ENCODE measurements around the gene ZSWIM1.
A peak's percentile ranks its signal among the peaks of the same experiment; 100 is the strongest.

The ZSWIM1 gene

DNA sequence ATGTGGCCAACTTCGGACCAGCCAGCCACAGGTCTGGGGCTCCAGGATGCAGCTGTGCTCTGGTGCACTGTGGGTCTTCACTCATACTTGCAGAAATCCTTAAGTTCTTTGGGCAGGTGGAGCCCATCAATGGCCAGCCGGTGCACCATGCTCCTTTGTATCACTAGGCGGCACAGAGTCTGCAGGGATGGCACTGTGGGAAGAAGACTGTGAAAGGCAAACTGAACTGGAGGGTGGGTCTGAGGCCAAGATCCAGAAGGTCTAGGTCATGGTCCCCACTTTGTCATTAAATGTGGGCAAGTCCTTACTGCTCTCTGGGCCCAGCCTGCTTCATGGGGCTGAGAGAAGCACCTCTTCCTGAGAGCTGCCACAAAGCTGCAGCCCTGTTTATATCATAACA is 7.7 kb downstream of the ZSWIM1 start:
- TF ChIP-seq MAX (IDR thresholded peaks at IDR 0.05) (no peak), USF1 (IDR thresholded peaks at IDR 0.05) (no peak), EGR1 (IDR thresholded peaks at IDR 0.05) (no peak), REST (IDR thresholded peaks at IDR 0.05; ENCODE audit: low read depth) (no peak), FOXM1 (IDR thresholded peaks at IDR 0.05; ENCODE audit: borderline replicate concordance, low read depth) (no peak), CEBPB (IDR thresholded peaks at IDR 0.05) (no peak), ZBTB7A (IDR thresholded peaks at IDR 0.05; ENCODE audit: low read depth) (no peak), TEAD4 (IDR thresholded peaks at IDR 0.05) (no peak)

DNA sequence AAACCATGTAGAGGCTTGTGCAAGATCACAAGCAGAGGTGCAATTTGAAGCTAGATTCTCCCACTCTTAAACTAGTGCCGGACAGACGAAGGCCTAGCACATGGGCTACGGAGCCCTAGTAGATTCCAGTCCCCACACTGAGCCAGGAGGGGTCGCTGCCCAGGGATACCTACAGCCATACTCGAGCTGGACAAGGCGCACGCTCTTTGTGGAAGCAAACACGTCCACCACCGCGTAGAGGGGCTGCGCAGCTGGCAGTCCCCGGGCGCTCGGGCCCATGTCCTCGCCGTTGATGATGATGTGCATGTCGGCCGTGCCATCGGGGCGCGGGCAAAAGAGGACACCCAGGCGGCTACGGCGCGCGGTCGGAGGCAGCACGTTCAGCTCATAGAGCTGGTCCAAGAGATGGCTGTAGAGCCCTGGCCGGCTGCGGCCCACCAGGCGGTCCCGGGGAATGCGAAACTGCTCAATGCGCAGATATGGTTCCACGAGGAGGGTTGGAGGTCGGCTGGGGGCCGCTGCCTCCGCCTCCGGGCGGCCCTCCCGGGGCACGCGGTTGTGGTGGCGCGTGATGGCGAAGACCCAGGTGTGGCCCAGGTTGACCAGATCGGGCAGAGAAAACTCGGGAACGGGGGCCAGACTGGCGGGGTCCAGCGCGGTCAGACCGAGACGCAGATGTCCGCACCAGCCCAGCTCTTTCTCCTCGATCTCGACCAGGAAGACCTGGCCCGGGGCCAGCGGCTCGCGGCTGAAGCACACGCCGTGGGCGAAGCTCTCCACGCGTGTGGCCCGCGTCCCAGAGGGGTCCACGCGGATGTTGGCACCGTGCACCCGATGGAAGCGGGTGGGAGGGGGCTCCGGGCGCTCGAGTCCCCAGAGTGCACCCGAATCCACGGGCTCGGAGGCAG is 9.3 kb downstream of the ZSWIM1 start:
- TF ChIP-seq USF1 (IDR thresholded peaks at IDR 0.05) (no peak), TAF1 (IDR thresholded peaks at IDR 0.05; ENCODE audit: low read depth) (no peak), NFIC (IDR thresholded peaks at IDR 0.05) (peak; percentile 47; the same call in 1 of the 2 replicates), MAX (IDR thresholded peaks at IDR 0.05) (no peak), TCF12 (IDR thresholded peaks at IDR 0.05; ENCODE audit: low read depth) (no peak)

DNA sequence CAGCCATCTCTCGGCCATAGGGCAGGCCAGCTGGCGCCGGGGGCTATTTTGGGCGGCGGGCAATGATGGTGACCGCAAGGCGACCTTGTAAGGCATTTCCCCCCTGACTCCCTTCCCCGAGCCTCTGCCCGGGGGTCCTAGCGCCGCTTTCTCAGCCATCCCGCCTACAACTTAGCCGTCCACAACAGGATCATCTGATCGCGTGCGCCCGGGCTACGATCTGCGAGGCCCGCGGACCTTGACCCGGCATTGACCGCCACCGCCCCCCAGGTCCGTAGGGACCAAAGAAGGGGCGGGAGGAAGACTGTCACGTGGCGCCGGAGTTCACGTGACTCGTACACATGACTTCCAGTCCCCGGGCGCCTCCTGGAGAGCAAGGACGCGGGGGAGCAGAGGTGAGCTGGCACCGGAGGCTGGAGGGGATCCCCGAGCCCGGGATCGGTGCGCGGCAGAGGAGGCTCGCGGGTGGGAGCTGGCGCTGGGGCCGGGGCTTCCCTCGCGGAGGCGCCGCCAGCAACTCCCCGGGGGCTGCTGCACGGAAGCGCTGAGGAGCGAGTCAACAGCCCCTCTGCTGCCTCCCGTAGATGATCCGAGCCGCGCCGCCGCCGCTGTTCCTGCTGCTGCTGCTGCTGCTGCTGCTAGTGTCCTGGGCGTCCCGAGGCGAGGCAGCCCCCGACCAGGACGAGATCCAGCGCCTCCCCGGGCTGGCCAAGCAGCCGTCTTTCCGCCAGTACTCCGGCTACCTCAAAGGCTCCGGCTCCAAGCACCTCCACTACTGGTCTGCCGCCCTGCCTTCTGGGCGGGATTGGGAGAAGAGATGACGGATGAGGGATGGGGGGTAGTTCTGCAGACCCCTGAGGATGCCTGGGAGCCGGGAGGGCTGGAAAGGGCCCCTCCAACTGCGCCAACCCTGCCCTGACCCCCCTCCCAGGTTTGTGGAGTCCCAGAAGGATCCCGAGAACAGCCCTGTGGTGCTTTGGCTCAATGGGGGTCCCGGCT is 10.3 kb downstream of the ZSWIM1 start, which contains the start of the genes CTSA and NEURL2:
Gene CTSA, plus strand, starts transcription at position 351 of the 999 bp plus-strand sequence. Its CDS starts 234 bp downstream, at position 585.
Gene NEURL2, minus strand, starts transcription at position 224 of the 999 bp plus-strand sequence. Its CDS starts 217 bp downstream, at position 7.
- TF ChIP-seq REST (IDR thresholded peaks at IDR 0.05; ENCODE audit: low read depth) (no peak), CREB1 (IDR thresholded peaks at IDR 0.05; ENCODE audit: low read depth) (no peak), USF1 (IDR thresholded peaks at IDR 0.05) (peak; percentile 100), TAF1 (IDR thresholded peaks at IDR 0.05; ENCODE audit: low read depth) (peak; percentile 92), EP300 (IDR thresholded peaks at IDR 0.05; ENCODE audit: borderline replicate concordance) (peak; percentile 61), TEAD4 (IDR thresholded peaks at IDR 0.05) (no peak), MAX (IDR thresholded peaks at IDR 0.05) (peak; percentile 88), NFIC (IDR thresholded peaks at IDR 0.05) (0 out of 2 replicates have a peak, but pooled peaks have one; percentile 20), TCF12 (IDR thresholded peaks at IDR 0.05; ENCODE audit: low read depth) (peak; percentile 61; the same call in 1 of the 2 replicates), YY1 (IDR thresholded peaks at IDR 0.05; ENCODE audit: low read depth) (peak; percentile 87), ZBTB7A (IDR thresholded peaks at IDR 0.05; ENCODE audit: low read depth) (peak; percentile 74; the same call in 1 of the 2 replicates), RAD21 (IDR thresholded peaks at IDR 0.05; ENCODE audit: low read depth) (peak; percentile 11; the same call in 1 of the 2 replicates), CEBPB (IDR thresholded peaks at IDR 0.05) (no peak)

- TF ChIP-seq RAD21 (IDR thresholded peaks at IDR 0.05; ENCODE audit: low read depth) (0 out of 2 replicates have a peak, but pooled peaks have one; percentile 9), USF1 (IDR thresholded peaks at IDR 0.05) (no peak)
Observed at GRCh38 chr20:45892049-45892825, 11.2 kb downstream of the ZSWIM1 start.
